DOHH2 (cell line): ENCODE results near the gene DEPDC1B.

Source experiments
- CTCF ChIP-seq: fragments of 200-600 bp; sonication (generic); IDR thresholded peaks from one replicate; pipeline ENCODE4 v1.5.1; 2014; ENCODE audit warnings: antibody characterized with exemption, mild to moderate bottlenecking, low read depth, low read length; ENCODE audit not compliant: poor library complexity, severe bottlenecking
- EZH2phosphoT487 ChIP-seq: fragments of 200-600 bp; sonication (generic); IDR thresholded peaks from 2 replicates; pipeline ENCODE4 v1.6.1; 2017; ENCODE audit warnings: borderline replicate concordance, mild to moderate bottlenecking, antibody characterized with exemption, low read length, moderate library complexity, mixed read lengths

DNA sequence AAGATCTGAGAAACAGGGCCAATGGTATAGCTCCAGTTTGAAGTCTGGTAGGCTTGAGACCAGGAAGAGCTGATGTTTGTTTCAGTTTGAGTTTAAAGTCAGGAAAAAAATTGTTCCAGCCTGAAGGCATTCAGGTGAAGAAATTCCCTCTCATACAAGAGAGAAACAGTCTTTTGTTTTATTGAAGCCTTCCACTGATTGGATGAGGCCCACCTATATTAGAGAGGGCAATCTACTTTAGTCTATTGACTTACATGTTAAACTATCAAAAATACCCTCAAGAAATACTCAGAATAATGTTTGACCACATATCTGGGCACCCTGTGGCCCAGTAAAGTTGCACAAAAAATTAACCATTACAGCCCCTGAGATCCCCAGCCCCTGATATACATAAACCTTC lies 5.2 kb upstream of the DEPDC1B start:
- no peak for TF ChIP-seq EZH2phosphoT487
- TF ChIP-seq CTCF: no peak
